WTC11 (cell line): Measurements from ENCODE around the gene TARP.
"Not testable (repeated sequence)": the region's sequence is repeated elsewhere in the genome, so short reads cannot be mapped to it uniquely, and the experiment has no call there.

Experiments used
- ATAC-seq: fragments of 200-7000 bp; cut with Tn5 transposase; 2 replicates; pipeline ENCODE4 v1.10.0; 2021; ENCODE audit warnings: mild to moderate bottlenecking, moderate library complexity
- CTCF ChIA-PET: fragments of 300-600 bp; sonication (Branson Sonifier 250); formaldehyde crosslinking; loops from one replicate; lab custom pipeline; 2021; ENCODE audit warnings: antibody characterized with exemption; lab: Charles Lee
- POLR2A ChIA-PET: fragments of 350-600 bp; sonication (Branson Sonifier 250); formaldehyde crosslinking; loops from one replicate; lab custom pipeline; 2021; ENCODE audit warnings: antibody characterized with exemption; lab: Charles Lee
- DNase-seq: peaks from one replicate; pipeline ENCODE4 v3.0.0; 2021; ENCODE audit warnings: low spot score
- H3K27ac Mint-ChIP-seq: 2 replicates; pipeline ENCODE4 v1.8.0; 2021; ENCODE audit warnings: mixed read lengths
- H3K27me3 Mint-ChIP-seq: 2 replicates; pipeline ENCODE4 v1.8.0; 2021; ENCODE audit warnings: low read depth, mild to moderate bottlenecking, moderate library complexity, mixed read lengths
- H3K36me3 Mint-ChIP-seq: 2 replicates; pipeline ENCODE4 v1.8.0; 2021; ENCODE audit warnings: mixed read lengths
- H3K4me1 Mint-ChIP-seq: 2 replicates; pipeline ENCODE4 v1.8.0; 2022; ENCODE audit warnings: mixed read lengths
- H3K4me3 Mint-ChIP-seq: 2 replicates; pipeline ENCODE4 v1.8.0; 2021; ENCODE audit warnings: mild to moderate bottlenecking, moderate library complexity, mixed read lengths
- H3K9me3 Mint-ChIP-seq: 2 replicates; pipeline ENCODE4 v1.8.0; 2021; ENCODE audit warnings: mixed read lengths
- ESRRA ChIP-seq: sonication (generic); formaldehyde crosslinking; IDR thresholded peaks from 2 replicates; pipeline ENCODE4 v1.8.1; 2022; ENCODE audit warnings: mild to moderate bottlenecking, missing genetic modification reagents, borderline replicate concordance
- GRHL2 ChIP-seq: fragments of 250-450 bp; sonication (Bioruptor Pico); IDR thresholded peaks from 2 replicates; pipeline ENCODE4 v1.8.0; 2022; ENCODE audit warnings: mild to moderate bottlenecking, moderate library complexity; ENCODE audit not compliant: insufficient replicate concordance, severe bottlenecking
- IRF2 ChIP-seq: sonication (generic); formaldehyde crosslinking; IDR thresholded peaks from 2 replicates; pipeline ENCODE4 v1.8.0; 2022; ENCODE audit warnings: low read depth, missing genetic modification reagents, borderline replicate concordance
- NFATC4 ChIP-seq: fragments of 250-450 bp; sonication (Bioruptor Pico); IDR thresholded peaks from 2 replicates; pipeline ENCODE4 v1.9.0; 2021; ENCODE audit warnings: mild to moderate bottlenecking
- ZNF121 ChIP-seq: sonication (generic); formaldehyde crosslinking; IDR thresholded peaks from 2 replicates; pipeline ENCODE4 v1.8.0; 2023; ENCODE audit warnings: missing genetic modification reagents
- ZNF232 ChIP-seq: sonication (generic); formaldehyde crosslinking; IDR thresholded peaks from 2 replicates; pipeline ENCODE4 v1.8.0; 2022; ENCODE audit warnings: mild to moderate bottlenecking, missing genetic modification reagents
- ZNF281 ChIP-seq: sonication (generic); formaldehyde crosslinking; IDR thresholded peaks from 2 replicates; pipeline ENCODE4 v1.8.0; 2023; ENCODE audit warnings: mild to moderate bottlenecking, missing genetic modification reagents
- ZNF416 ChIP-seq: fragments of 250-450 bp; sonication (Bioruptor Pico); IDR thresholded peaks from 2 replicates; pipeline ENCODE4 v1.9.0; 2021; ENCODE audit warnings: mild to moderate bottlenecking, inconsistent platforms
- TF ChIP-seq, protein P1 (sequence below): sonication (generic); formaldehyde crosslinking; IDR thresholded peaks from 2 replicates; pipeline ENCODE4 v1.8.0; 2022; ENCODE audit warnings: mild to moderate bottlenecking, missing genetic modification reagents
- TF ChIP-seq, protein P2 (sequence below): sonication (generic); formaldehyde crosslinking; conservative IDR thresholded peaks from 2 replicates; pipeline ENCODE4 v1.8.1; 2023; ENCODE audit warnings: mild to moderate bottlenecking, low read depth, missing genetic modification reagents, moderate library complexity
- TF ChIP-seq, protein P3 (sequence below): sonication (generic); formaldehyde crosslinking; IDR thresholded peaks from 2 replicates; pipeline ENCODE4 v1.8.1; 2023; ENCODE audit warnings: mild to moderate bottlenecking, missing genetic modification reagents, moderate library complexity

The TARP gene

DNA sequence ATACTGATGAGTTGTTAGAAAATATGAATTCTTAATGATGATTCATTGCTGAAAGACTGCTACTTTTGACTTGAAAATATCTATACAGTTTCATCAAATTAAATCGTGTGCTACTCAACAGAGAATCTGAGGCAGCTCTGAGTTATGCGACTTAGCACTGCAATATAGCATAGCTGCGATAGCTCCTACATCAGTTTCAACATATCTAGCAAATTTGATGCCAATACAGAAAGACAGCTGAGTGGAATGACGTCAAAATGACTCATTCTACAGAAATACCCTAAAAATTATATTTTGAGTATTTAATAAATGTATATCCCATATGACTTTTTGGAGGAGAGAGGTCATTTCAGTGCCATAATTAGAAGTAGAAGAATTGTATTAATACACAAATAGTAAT, 1.1 kb upstream of the TARP start (continued):
- no peak for TF ChIP-seq ZNF281 (CRISPR knock-in tag)

DNA sequence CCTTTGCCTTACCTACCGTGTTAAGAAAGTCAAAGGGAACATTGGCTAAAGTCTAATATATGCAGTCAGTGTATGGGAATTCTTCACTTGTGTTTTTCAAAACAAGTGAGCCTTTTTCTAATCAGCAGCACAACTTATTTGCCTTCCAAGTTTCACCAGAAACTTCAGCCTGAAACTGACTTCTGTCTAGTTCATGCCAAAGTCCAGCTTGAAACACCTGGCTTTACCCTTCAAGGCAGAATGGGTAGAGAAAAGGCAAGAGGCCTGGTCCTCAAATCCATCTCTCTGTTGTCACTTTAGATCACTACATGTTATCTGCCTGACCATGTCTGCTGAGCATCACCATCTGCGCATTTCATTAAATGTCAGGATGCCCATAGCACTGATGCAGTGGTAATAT, 3.0 kb downstream of the TARP start:
- H3K36me3 Mint-ChIP-seq, DNase-seq, H3K9me3 Mint-ChIP-seq, ATAC-seq, POLR2A ChIA-PET, H3K27ac Mint-ChIP-seq, H3K4me3 Mint-ChIP-seq, H3K27me3 Mint-ChIP-seq: not testable (repeated sequence)
- CTCF ChIA-PET: interaction anchor here (1.6 kb wide), 1 partner anchor 98 kb away, joined by 4 read pairs; no protein-coding TSS in a partner anchor
- peaks cover 13% of the 10 kb centered on the region for H3K4me1 Mint-ChIP-seq

DNA sequence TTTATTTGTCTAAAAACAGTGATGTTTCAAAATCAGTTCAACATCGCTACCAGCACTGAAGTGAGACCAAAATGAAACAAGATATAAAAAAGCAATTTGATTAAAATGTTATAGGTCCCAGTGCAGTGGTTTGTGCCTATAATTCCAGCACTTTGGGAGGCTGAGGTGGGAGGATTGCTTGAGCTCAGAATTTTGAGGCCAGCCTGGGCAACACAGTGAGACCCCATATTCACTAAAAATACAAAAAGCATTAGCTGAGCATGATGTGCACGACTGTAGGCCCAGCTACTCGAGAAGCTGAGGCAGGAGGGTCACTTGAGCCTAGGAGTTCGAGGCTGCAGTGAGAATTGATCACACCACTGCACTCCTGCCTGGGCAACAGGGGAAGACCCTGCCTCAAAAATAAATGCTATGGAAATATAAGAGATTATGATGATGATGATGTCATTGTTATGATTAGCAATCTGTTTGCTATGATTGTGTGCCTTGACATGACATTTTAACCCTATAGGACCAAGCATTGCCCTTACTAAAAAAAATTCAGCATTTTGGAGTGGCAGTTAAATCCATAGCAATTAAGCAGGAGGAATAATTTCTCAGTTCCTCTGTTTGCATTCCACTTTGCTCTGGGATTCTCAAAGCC, 3.6 kb downstream of the TARP start:
- TF ChIP-seq ZNF121 (CRISPR knock-in tag): peak; percentile 82
- DNase-seq, H3K4me3 Mint-ChIP-seq, POLR2A ChIA-PET, H3K27ac Mint-ChIP-seq, ATAC-seq, H3K27me3 Mint-ChIP-seq, H3K9me3 Mint-ChIP-seq, H3K36me3 Mint-ChIP-seq: not testable (repeated sequence)
- H3K4me1 Mint-ChIP-seq: peaks cover 13% of the 10 kb centered on the region
- CTCF ChIA-PET: interaction anchor here (1.6 kb wide), 1 partner anchor 98 kb away, joined by 4 read pairs; no protein-coding TSS in a partner anchor

- H3K4me3 Mint-ChIP-seq, H3K36me3 Mint-ChIP-seq, CTCF ChIA-PET, POLR2A ChIA-PET, H3K9me3 Mint-ChIP-seq, ATAC-seq, DNase-seq, H3K4me1 Mint-ChIP-seq, H3K27me3 Mint-ChIP-seq, H3K27ac Mint-ChIP-seq: not testable (repeated sequence)
These were observed 7.5 kb downstream of the TARP start for GRCh38 chr7:38265958-38266357.

GRCh38 chr7:38264602-38265001, 8.8 kb downstream of the TARP start:
- CTCF ChIA-PET: interaction anchor here (0.9 kb wide), 1 partner anchor 71 kb away, joined by 3 read pairs; no protein-coding TSS in a partner anchor
- DNase-seq, H3K36me3 Mint-ChIP-seq, ATAC-seq, H3K9me3 Mint-ChIP-seq, POLR2A ChIA-PET, H3K27me3 Mint-ChIP-seq, H3K4me3 Mint-ChIP-seq, H3K4me1 Mint-ChIP-seq: not testable (repeated sequence)
- peak overlapping the region; percentile 54; the same call in 1 of the 2 replicates for H3K27ac Mint-ChIP-seq

DNA sequence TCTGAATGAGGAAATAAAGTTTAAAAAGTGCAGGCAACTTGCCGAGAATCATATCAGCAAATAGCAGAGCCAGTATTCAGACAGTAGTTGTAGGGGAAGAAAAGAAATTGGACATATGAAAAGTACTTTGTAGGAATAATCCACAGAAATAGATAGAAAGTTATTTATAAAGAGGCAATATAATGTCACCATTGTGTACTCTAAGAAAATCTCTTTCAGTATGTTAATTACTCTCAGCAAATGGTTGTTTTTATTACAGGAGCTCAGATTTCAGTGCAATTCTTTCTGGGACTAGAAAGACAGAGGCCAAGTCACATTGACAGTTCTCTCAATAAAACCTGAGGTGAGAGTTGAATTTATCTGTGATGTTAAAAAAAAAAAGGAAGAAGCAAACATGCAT, 10.2 kb downstream of the TARP start:
- H3K4me3 Mint-ChIP-seq, ATAC-seq, DNase-seq, CTCF ChIA-PET, H3K27ac Mint-ChIP-seq, H3K4me1 Mint-ChIP-seq, H3K9me3 Mint-ChIP-seq, POLR2A ChIA-PET, H3K27me3 Mint-ChIP-seq, H3K36me3 Mint-ChIP-seq: not testable (repeated sequence)

DNA sequence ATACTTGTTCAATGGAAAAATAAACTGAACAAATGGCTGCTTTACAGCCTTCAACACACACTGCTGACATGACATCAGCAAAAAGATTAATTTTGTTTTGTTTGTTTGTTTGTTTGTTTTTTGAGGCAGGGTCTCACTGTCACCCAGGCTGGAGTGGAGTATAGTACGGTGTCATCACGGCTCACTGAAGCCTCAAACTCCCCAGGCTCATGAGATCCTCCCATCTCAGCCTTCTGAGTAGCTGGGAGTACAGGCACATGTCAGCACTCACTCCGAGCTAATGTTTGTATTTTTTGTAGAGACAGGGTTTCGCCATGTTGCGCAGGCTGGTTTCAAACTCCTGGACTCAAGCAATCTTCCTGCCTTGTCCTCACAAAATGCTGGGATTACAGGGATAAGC, 10.9 kb downstream of the TARP start:
- ChIA-PET CTCF (interaction anchor here (0.8 kb wide), 1 partner anchor 68 kb away, joined by 4 read pairs; no protein-coding TSS in a partner anchor), POLR2A (no interaction called here)
- no peaks in the 10 kb centered on the region for H3K27me3 Mint-ChIP-seq
- TF ChIP-seq, protein P1, sequence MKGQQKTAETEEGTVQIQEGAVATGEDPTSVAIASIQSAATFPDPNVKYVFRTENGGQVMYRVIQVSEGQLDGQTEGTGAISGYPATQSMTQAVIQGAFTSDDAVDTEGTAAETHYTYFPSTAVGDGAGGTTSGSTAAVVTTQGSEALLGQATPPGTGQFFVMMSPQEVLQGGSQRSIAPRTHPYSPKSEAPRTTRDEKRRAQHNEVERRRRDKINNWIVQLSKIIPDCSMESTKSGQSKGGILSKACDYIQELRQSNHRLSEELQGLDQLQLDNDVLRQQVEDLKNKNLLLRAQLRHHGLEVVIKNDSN: no peak
- TF ChIP-seq IRF2: no peak
- no peak for TF ChIP-seq ESRRA (CRISPR knock-in tag)
- TF ChIP-seq ZNF416 (CRISPR knock-in tag): no peak
- no peak for TF ChIP-seq ZNF232 (CRISPR knock-in tag)
- no peak for TF ChIP-seq GRHL2 (CRISPR knock-in tag)
- TF ChIP-seq, protein P2, sequence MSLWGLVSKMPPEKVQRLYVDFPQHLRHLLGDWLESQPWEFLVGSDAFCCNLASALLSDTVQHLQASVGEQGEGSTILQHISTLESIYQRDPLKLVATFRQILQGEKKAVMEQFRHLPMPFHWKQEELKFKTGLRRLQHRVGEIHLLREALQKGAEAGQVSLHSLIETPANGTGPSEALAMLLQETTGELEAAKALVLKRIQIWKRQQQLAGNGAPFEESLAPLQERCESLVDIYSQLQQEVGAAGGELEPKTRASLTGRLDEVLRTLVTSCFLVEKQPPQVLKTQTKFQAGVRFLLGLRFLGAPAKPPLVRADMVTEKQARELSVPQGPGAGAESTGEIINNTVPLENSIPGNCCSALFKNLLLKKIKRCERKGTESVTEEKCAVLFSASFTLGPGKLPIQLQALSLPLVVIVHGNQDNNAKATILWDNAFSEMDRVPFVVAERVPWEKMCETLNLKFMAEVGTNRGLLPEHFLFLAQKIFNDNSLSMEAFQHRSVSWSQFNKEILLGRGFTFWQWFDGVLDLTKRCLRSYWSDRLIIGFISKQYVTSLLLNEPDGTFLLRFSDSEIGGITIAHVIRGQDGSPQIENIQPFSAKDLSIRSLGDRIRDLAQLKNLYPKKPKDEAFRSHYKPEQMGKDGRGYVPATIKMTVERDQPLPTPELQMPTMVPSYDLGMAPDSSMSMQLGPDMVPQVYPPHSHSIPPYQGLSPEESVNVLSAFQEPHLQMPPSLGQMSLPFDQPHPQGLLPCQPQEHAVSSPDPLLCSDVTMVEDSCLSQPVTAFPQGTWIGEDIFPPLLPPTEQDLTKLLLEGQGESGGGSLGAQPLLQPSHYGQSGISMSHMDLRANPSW (CRISPR knock-in tag): no peak
- TF ChIP-seq NFATC4: no peak
- TF ChIP-seq, protein P3, sequence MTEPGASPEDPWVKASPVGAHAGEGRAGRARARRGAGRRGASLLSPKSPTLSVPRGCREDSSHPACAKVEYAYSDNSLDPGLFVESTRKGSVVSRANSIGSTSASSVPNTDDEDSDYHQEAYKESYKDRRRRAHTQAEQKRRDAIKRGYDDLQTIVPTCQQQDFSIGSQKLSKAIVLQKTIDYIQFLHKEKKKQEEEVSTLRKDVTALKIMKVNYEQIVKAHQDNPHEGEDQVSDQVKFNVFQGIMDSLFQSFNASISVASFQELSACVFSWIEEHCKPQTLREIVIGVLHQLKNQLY (CRISPR knock-in tag): no peak
- TF ChIP-seq, all 79 proteins: peak for 0
- Mint-ChIP-seq H3K4me3 (no peak overlapping the region), H3K9me3 (no peaks in the 10 kb centered on the region), H3K36me3 (no peaks in the 10 kb centered on the region), H3K27ac (no peak overlapping the region), H3K4me1 (no peaks in the 10 kb centered on the region)
- ATAC-seq (no peak), DNase-seq (no peak)
